SK-N-SH (cell line): ENCODE data around the gene PRKN.

Experiments
- CTCF ChIP-seq: fragments of 200-600 bp; sonication (generic); IDR thresholded peaks from 2 replicates; pipeline ENCODE4 v1.6.1; 2017; ENCODE audit warnings: antibody characterized with exemption, mild to moderate bottlenecking, moderate library complexity
- EP300 ChIP-seq, 2 experiments: IDR thresholded peaks; 2 replicates each; pipeline versions ENCODE4 v1.4.0 to v1.6.1; 2012; ENCODE audit warnings: borderline replicate concordance in 1 of 2, low read depth in 1 of 2, low read length in 1 of 2
- FOXM1 ChIP-seq: IDR thresholded peaks from 2 replicates; pipeline ENCODE4 v1.4.0; 2012; ENCODE audit warnings: low read depth, mild to moderate bottlenecking
- GATA2 ChIP-seq: sonication (generic); formaldehyde crosslinking; IDR thresholded peaks from 2 replicates; pipeline ENCODE4 v1.5.0; 2020; ENCODE audit warnings: mild to moderate bottlenecking, missing genetic modification reagents
- MEF2A ChIP-seq: IDR thresholded peaks from 2 replicates; pipeline ENCODE4 v1.4.0; 2012; ENCODE audit warnings: low read depth, borderline replicate concordance
- NRF1 ChIP-seq: IDR thresholded peaks from 2 replicates; pipeline ENCODE4 v1.6.1; 2012; ENCODE audit warnings: low read depth, mild to moderate bottlenecking, low read length
- POLR2AphosphoS5 ChIP-seq: IDR thresholded peaks from 2 replicates; pipeline ENCODE4 v1.6.1; 2012; ENCODE audit warnings: low read depth, low read length
- RAD21 ChIP-seq: IDR thresholded peaks from 2 replicates; pipeline ENCODE4 v1.6.1; 2012; ENCODE audit warnings: mild to moderate bottlenecking, low read length
- SIN3A ChIP-seq: IDR thresholded peaks from 2 replicates; pipeline ENCODE4 v1.6.1; 2012; ENCODE audit warnings: low read depth, mild to moderate bottlenecking, low read length, moderate library complexity, borderline replicate concordance
- SMC3 ChIP-seq: IDR thresholded peaks from 2 replicates; pipeline ENCODE4 v1.6.1; 2012; ENCODE audit warnings: low read depth, low read length, improper control_type of control experiment
- TCF12 ChIP-seq: IDR thresholded peaks from 2 replicates; pipeline ENCODE4 v1.4.0; 2012
- TF ChIP-seq, protein P1 (sequence below): IDR thresholded peaks from 2 replicates; pipeline ENCODE4 v1.4.0; 2012; ENCODE audit warnings: low read depth
- TF ChIP-seq, protein P2 (sequence below): fragments of 150-350 bp; IDR thresholded peaks from 2 replicates; pipeline ENCODE4 v1.6.1; 2017; ENCODE audit warnings: antibody characterized with exemption, low read length, low read depth, borderline replicate concordance

- TF ChIP-seq MEF2A (no peak), CTCF (no peak), SMC3 (no peak), RAD21 (no peak), EP300 (IDR thresholded peaks at IDR 0.05; ENCODE audit: borderline replicate concordance in 1 of 2, low read depth in 1 of 2, low read length in 1 of 2) (no peak), GATA2 (no peak), TCF12 (no peak), POLR2AphosphoS5 (no peak), FOXM1 (no peak), NRF1 (no peak), SIN3A (no peak)
- TF ChIP-seq, protein P1, sequence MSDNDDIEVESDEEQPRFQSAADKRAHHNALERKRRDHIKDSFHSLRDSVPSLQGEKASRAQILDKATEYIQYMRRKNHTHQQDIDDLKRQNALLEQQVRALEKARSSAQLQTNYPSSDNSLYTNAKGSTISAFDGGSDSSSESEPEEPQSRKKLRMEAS, result no peak
- TF ChIP-seq, protein P2, sequence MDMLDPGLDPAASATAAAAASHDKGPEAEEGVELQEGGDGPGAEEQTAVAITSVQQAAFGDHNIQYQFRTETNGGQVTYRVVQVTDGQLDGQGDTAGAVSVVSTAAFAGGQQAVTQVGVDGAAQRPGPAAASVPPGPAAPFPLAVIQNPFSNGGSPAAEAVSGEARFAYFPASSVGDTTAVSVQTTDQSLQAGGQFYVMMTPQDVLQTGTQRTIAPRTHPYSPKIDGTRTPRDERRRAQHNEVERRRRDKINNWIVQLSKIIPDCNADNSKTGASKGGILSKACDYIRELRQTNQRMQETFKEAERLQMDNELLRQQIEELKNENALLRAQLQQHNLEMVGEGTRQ, result no peak
Observed at GRCh38 chr6:161583584-161583983, 1144.0 kb downstream of the PRKN start.
